B cell (primary cell): ENCODE results near the gene RBM19. TPM values are rescaled to one million over a fixed set of nuclear protein-coding genes. Genes with fewer than 3 reads are reported as not detected.

Experiments used
- ATAC-seq: fragments of 200-7000 bp; cut with Tn5 transposase; one replicate; pipeline ENCODE4 v1.10.0; 2021; ENCODE audit warnings: low read depth, mild to moderate bottlenecking, moderate number of reproducible peaks, moderate library complexity
- CTCF ChIA-PET: fragments of 350-600 bp; sonication (Branson Sonifier 250); formaldehyde crosslinking; loops from one replicate; lab custom pipeline; 2021; ENCODE audit warnings: antibody characterized with exemption, inconsistent platforms; lab: Charles Lee
- POLR2A ChIA-PET: fragments of 350-600 bp; sonication (Branson Sonifier 250); formaldehyde crosslinking; loops from one replicate; lab custom pipeline; 2021; ENCODE audit warnings: antibody characterized with exemption; lab: Charles Lee
- DNase-seq: peaks from one replicate; pipeline ENCODE4 v3.0.0; 2013
- H2AFZ ChIP-seq: 2 replicates; pipeline ENCODE4 v1.6.1; 2012; ENCODE audit warnings: mild to moderate bottlenecking, low read depth, low read length; ENCODE audit not compliant: insufficient read depth, poor library complexity, severe bottlenecking
- H3K27ac ChIP-seq, 2 donors: 1 replicate in 1 of 2; 2 replicates in 1 of 2; pipeline ENCODE4 v1.5.1; 2012 to 2013; ENCODE audit warnings: low read length in 2 of 2, mild to moderate bottlenecking in 2 of 2, moderate library complexity in 1 of 2
- H3K27me3 ChIP-seq, 4 experiments: fragments of 200-600 bp in 1 of 4; sonication (generic) in 1 of 4; replicated peaks in 1 of 4; 1 replicate in 2 of 4; 2 replicates in 2 of 4; pipeline versions ENCODE4 v1.6.1 to v1.7.0; 2013 to 2016; ENCODE audit warnings: low read length in 3 of 4, mild to moderate bottlenecking in 2 of 4, mixed read lengths in 1 of 4, moderate library complexity in 1 of 4; ENCODE audit not compliant: insufficient read depth in 4 of 4, control insufficient read depth in 3 of 4; ENCODE audit errors: control extremely low read depth in 1 of 4
- H3K36me3 ChIP-seq, 2 experiments: replicated peaks in 1 of 2; 1 replicate in 1 of 2; 2 replicates in 1 of 2; pipeline versions ENCODE4 v1.6.1 to v1.7.1; 2013; ENCODE audit warnings: low read length in 1 of 2; ENCODE audit not compliant: insufficient read depth in 2 of 2, control insufficient read depth in 1 of 2; ENCODE audit errors: control extremely low read depth in 1 of 2, extremely low read depth in 1 of 2
- H3K4me1 ChIP-seq, 2 donors: fragments of 200-600 bp in 1 of 2; sonication (generic) in 1 of 2; 1 replicate in 1 of 2; 2 replicates in 1 of 2; pipeline versions ENCODE4 v1.5.1 to v1.6.1; 2013 to 2017; ENCODE audit warnings: low read length in 2 of 2; ENCODE audit not compliant: control insufficient read depth in 2 of 2, insufficient read depth in 2 of 2
- H3K4me2 ChIP-seq: replicated peaks from 2 replicates; pipeline ENCODE3; 2012; ENCODE audit warnings: mild to moderate bottlenecking, low read depth, low read length; ENCODE audit not compliant: poor library complexity, severe bottlenecking
- H3K4me3 ChIP-seq, 5 experiments: fragments of 200-600 bp in 1 of 5; sonication (generic) in 1 of 5; 1 replicate in 3 of 5; 2 replicates in 2 of 5; pipeline versions ENCODE4 v1.5.1 to v1.7.0; 2011 to 2016; ENCODE audit warnings: low read length in 4 of 5, mild to moderate bottlenecking in 4 of 5, low read depth in 2 of 5, control low read depth in 1 of 5, moderate library complexity in 1 of 5; ENCODE audit not compliant: insufficient read depth in 1 of 5; ENCODE audit errors: control extremely low read depth in 1 of 5, extremely low read depth in 1 of 5
- H3K79me2 ChIP-seq: fragments of 200-600 bp; sonication (generic); one replicate; pipeline ENCODE4 v1.6.0; 2016; ENCODE audit warnings: low read length; ENCODE audit not compliant: control insufficient read depth, insufficient read depth
- H3K9ac ChIP-seq: fragments of 200-600 bp; sonication (generic); 2 replicates; pipeline ENCODE4 v1.6.1; 2017; ENCODE audit warnings: mild to moderate bottlenecking, low read length, moderate library complexity
- H3K9me3 ChIP-seq, 3 donors: one replicate each; pipeline versions ENCODE4 v1.6.1 to v1.7.1; 2013; ENCODE audit warnings: low read length in 2 of 3; ENCODE audit not compliant: control insufficient read depth in 2 of 3, insufficient read depth in 1 of 3; ENCODE audit errors: control extremely low read depth in 1 of 3
- H4K20me1 ChIP-seq: 2 replicates; pipeline ENCODE4 v1.6.0; 2012; ENCODE audit warnings: mild to moderate bottlenecking, low read length; ENCODE audit not compliant: insufficient read depth, control insufficient read depth, poor library complexity, severe bottlenecking
- H3K27ac Mint-ChIP-seq: one replicate; pipeline ENCODE4 v1.8.0; 2021; ENCODE audit warnings: mixed read lengths
- H3K27me3 Mint-ChIP-seq: one replicate; pipeline ENCODE4 v1.8.0; 2021; ENCODE audit warnings: mixed read lengths
- H3K4me1 Mint-ChIP-seq: one replicate; pipeline ENCODE4 v1.8.0; 2021; ENCODE audit warnings: mixed read lengths
- H3K4me3 Mint-ChIP-seq: one replicate; pipeline ENCODE4 v1.8.0; 2021; ENCODE audit warnings: mixed read lengths
- H3K9me3 Mint-ChIP-seq: one replicate; pipeline ENCODE4 v1.8.0; 2022; ENCODE audit warnings: mixed read lengths; ENCODE audit not compliant: insufficient read depth
- CTCF ChIP-seq: fragments of 200-600 bp; IDR thresholded peaks from one replicate; pipeline ENCODE4 v1.8.0; 2022; ENCODE audit warnings: antibody characterized with exemption, mild to moderate bottlenecking
- EZH2 ChIP-seq: IDR thresholded peaks from 2 replicates; pipeline ENCODE4 v1.6.1; 2012; ENCODE audit warnings: borderline replicate concordance, low read depth, mild to moderate bottlenecking, moderate library complexity, low read length; ENCODE audit not compliant: insufficient read depth, poor library complexity, severe bottlenecking
- WGBS: methylation state at CpG from one replicate; pipeline ENCODE4 v1.1.5; 2013; ENCODE audit warnings: missing lambda C conversion rate; ENCODE audit not compliant: insufficient coverage; 5-methylcytosine and 5-hydroxymethylcytosine counted together
- intact Hi-C: fragments of 100-400 bp; cut with micrococcal nuclease; formaldehyde crosslinking; loops from one replicate; pipeline ENCODE4 v1.10.0; 2022
- polyA plus RNA-seq: library from polyadenylated mRNA; depleted of rRNA; stranded (reverse); fragments of >200 nt; gene quantifications from 2 replicates; pipeline ENCODE4 v1.2.3, GENCODE V29; 2012
- total RNA-seq, 2 donors: library from RNA; stranded (reverse); fragments of 120-200 nt in 1 of 2; gene quantifications; 1 replicate in 1 of 2; 2 replicates in 1 of 2; pipeline versions ENCODE4 v1.2.3 to v1.2.4, GENCODE V29; 2013 to 2022

The RBM19 gene
- total and polyA plus RNA-seq, 2 donors (not counting 1 experiment from before 2014, with no cell fraction given) = 43.1 to 90.0 TPM

DNA sequence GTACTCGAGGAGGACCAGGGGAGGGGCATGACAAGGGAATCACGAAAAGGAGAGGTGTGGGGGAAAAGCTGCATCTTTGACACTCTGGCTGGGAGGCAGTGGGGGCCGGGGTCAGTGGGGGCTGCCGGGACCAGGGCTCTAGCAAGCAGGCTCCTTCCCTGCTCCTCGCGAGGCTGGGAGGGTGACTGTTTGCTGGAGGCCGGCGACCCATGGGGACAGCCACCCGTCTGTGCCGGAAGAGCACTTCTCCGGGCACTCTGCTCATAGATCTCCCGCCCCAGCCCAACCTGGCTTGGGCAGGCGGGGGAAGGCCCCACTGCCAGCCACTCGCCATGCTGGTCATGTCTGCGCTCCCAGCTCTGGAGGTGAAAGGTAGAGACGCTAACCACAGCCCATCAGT, 130.7 kb downstream of the RBM19 start:
- H4K20me1 ChIP-seq = no peaks in the 10 kb centered on the region
- H3K27ac Mint-ChIP-seq = no peak overlapping the region
- no peak for ATAC-seq

GRCh38 chr12:113833422-113833821, 132.7 kb downstream of the RBM19 start:
- Histone ChIP-seq H3K4me2 (no peak overlapping the region), H3K9ac (no peak overlapping the region), H3K9me3 (no peaks in the 10 kb centered on the region), H3K36me3 (peaks cover 0 to 4% of the 10 kb centered on the region in 2 experiments), H2AFZ (no peak overlapping the region), H4K20me1 (no peaks in the 10 kb centered on the region), H3K4me1 (peaks cover 0 to 7% of the 10 kb centered on the region in 2 donors), H3K79me2 (no peaks in the 10 kb centered on the region), H3K27me3 (no peaks in the 10 kb centered on the region), H3K4me3 (no peak overlapping the region), H3K27ac (no peak overlapping the region)
- no peak overlapping the region for H3K27ac Mint-ChIP-seq
- intact Hi-C loops = no loop called here
- TF ChIP-seq CTCF = no peak
- no peak for TF ChIP-seq EZH2
- H3K4me3 Mint-ChIP-seq = no peak overlapping the region
- DNase-seq (no peak), ATAC-seq (no peak)
- H3K9me3 Mint-ChIP-seq = no peaks in the 10 kb centered on the region
- peaks cover 7% of the 10 kb centered on the region for H3K4me1 Mint-ChIP-seq
- no peaks in the 10 kb centered on the region for H3K27me3 Mint-ChIP-seq
- 91% methylated on average over 3 of the region's 3 CpGs for WGBS
- CTCF ChIA-PET = no interaction called here
- POLR2A ChIA-PET = no interaction called here

More for the DNA sequence above, 130.7 kb downstream of the RBM19 start:
- Histone ChIP-seq H3K9me3 (no peaks in the 10 kb centered on the region), H3K9ac (no peak overlapping the region), H3K79me2 (no peaks in the 10 kb centered on the region), H2AFZ (no peak overlapping the region), H3K27me3 (no peaks in the 10 kb centered on the region), H3K4me1 (peaks cover 0 to 7% of the 10 kb centered on the region in 2 donors), H3K27ac (no peak overlapping the region), H3K4me3 (no peak overlapping the region), H3K4me2 (no peak overlapping the region), H3K36me3 (peaks cover 0 to 2% of the 10 kb centered on the region in 2 experiments)
- no peak for DNase-seq
- ChIA-PET POLR2A (no interaction called here), CTCF (no interaction called here)
- no peak overlapping the region for H3K4me3 Mint-ChIP-seq
- TF ChIP-seq EZH2 (no peak), CTCF (no peak)
- H3K9me3 Mint-ChIP-seq = no peaks in the 10 kb centered on the region
- intact Hi-C loops = no loop called here
- H3K27me3 Mint-ChIP-seq = no peaks in the 10 kb centered on the region
- WGBS = 99% methylated on average over 16 of the region's 16 CpGs
- H3K4me1 Mint-ChIP-seq = peaks cover 7% of the 10 kb centered on the region
